WTC11 (cell line): ENCODE measurements around the gene CCDC87.

Experiments
- FOXP1 ChIP-seq: sonication (generic); formaldehyde crosslinking; IDR thresholded peaks from 2 replicates; pipeline ENCODE4 v1.8.0; 2022; ENCODE audit warnings: missing genetic modification reagents, mild to moderate bottlenecking, moderate library complexity, borderline replicate concordance
- MYBL2 ChIP-seq: sonication (generic); formaldehyde crosslinking; IDR thresholded peaks from 2 replicates; pipeline ENCODE4 v1.8.1; 2023; ENCODE audit warnings: mild to moderate bottlenecking, moderate library complexity, missing genetic modification reagents
- NR3C1 ChIP-seq: sonication (generic); formaldehyde crosslinking; conservative IDR thresholded peaks from 2 replicates; pipeline ENCODE4 v1.8.1; 2023; ENCODE audit warnings: low read depth, mild to moderate bottlenecking, missing genetic modification reagents
- SP1 ChIP-seq: sonication (generic); formaldehyde crosslinking; conservative IDR thresholded peaks from 2 replicates; pipeline ENCODE4 v1.8.1; 2022; ENCODE audit warnings: missing genetic modification reagents
- USF2 ChIP-seq: sonication (generic); formaldehyde crosslinking; IDR thresholded peaks from 2 replicates; pipeline ENCODE4 v1.8.1; 2023; ENCODE audit warnings: mild to moderate bottlenecking, missing genetic modification reagents, moderate library complexity
- ZNF138 ChIP-seq: sonication (generic); formaldehyde crosslinking; conservative IDR thresholded peaks from 2 replicates; pipeline ENCODE4 v1.8.1; 2022; ENCODE audit warnings: mild to moderate bottlenecking, moderate library complexity, missing genetic modification reagents
- TF ChIP-seq, protein P1 (sequence below): fragments of 200-600 bp; IDR thresholded peaks from 2 replicates; pipeline ENCODE4 v1.8.0; 2022; ENCODE audit warnings: antibody characterized with exemption
- TF ChIP-seq, protein P2 (sequence below): sonication (generic); formaldehyde crosslinking; IDR thresholded peaks from 2 replicates; pipeline ENCODE4 v1.8.0; 2022; ENCODE audit warnings: mild to moderate bottlenecking, missing genetic modification reagents

DNA sequence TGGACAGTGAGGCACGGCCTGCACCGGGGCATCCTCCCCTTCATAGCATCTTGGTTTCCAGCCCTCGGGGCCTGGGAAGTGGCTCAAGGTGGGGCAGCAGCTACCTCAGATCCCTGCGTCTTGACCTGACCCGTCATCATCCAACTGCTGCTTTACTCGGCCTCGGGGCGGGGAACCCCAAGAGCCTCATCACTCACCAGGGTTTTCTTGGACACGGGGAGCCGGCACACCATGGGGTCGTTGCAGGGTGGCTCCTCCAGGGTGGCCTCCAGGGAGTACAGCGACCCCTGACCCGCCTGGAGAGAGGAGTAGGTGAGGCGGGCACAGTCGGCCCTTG lies 25.1 kb downstream of the CCDC87 start:
- TF ChIP-seq ZNF138 (CRISPR knock-in tag) = no peak
- TF ChIP-seq, protein P1, sequence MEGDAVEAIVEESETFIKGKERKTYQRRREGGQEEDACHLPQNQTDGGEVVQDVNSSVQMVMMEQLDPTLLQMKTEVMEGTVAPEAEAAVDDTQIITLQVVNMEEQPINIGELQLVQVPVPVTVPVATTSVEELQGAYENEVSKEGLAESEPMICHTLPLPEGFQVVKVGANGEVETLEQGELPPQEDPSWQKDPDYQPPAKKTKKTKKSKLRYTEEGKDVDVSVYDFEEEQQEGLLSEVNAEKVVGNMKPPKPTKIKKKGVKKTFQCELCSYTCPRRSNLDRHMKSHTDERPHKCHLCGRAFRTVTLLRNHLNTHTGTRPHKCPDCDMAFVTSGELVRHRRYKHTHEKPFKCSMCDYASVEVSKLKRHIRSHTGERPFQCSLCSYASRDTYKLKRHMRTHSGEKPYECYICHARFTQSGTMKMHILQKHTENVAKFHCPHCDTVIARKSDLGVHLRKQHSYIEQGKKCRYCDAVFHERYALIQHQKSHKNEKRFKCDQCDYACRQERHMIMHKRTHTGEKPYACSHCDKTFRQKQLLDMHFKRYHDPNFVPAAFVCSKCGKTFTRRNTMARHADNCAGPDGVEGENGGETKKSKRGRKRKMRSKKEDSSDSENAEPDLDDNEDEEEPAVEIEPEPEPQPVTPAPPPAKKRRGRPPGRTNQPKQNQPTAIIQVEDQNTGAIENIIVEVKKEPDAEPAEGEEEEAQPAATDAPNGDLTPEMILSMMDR = no peak
- TF ChIP-seq MYBL2 (CRISPR knock-in tag) = no peak
- TF ChIP-seq USF2 = no peak
- no peak for TF ChIP-seq SP1 (CRISPR knock-in tag)
- no peak for TF ChIP-seq NR3C1 (CRISPR knock-in tag)
- no peak for TF ChIP-seq FOXP1 (CRISPR knock-in tag)
- TF ChIP-seq, protein P2, sequence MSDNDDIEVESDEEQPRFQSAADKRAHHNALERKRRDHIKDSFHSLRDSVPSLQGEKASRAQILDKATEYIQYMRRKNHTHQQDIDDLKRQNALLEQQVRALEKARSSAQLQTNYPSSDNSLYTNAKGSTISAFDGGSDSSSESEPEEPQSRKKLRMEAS = no peak
